K562 (cell line): ENCODE data around the gene AKNA. TPM values are rescaled to one million over a fixed set of nuclear protein-coding genes. Genes with fewer than 3 reads are reported as not detected.

ENCODE experiments used
- ATAC-seq: fragments of 200-7000 bp; cut with Tn5 transposase; 3 replicates; pipeline ENCODE4 v1.9.1; 2020; ENCODE audit warnings: moderate library complexity
- BruUV-seq: library from RNA; stranded (reverse); fragments of 400-500 nt; replicated peaks from 2 replicates; lab custom pipeline; 2021; lab: Mats Ljungman, UMichigan
- CTCF ChIA-PET: fragments of 300-600 bp; formaldehyde crosslinking; extraction: SDS; loops from one replicate; lab custom pipeline; 2021; ENCODE audit warnings: low intra/inter-chr PET ratio; lab: Yijun Ruan, JAX
- POLR2A ChIA-PET: fragments of 300-600, 350-650 bp; sonication (Branson Sonifier 250); formaldehyde crosslinking; extraction: SDS; loops from one replicate; lab custom pipeline; 2021; ENCODE audit warnings: antibody characterized with exemption, inconsistent platforms; lab: Yijun Ruan, JAX
- DNase-seq, 4 experiments: peaks; one replicate each; pipeline versions ENCODE4 v3.0.0 to v3.0.0-alpha.2; 2011 to 2018; ENCODE audit warnings: low spot score in 3 of 4, mixed read lengths in 3 of 4; ENCODE audit errors: extremely low read depth in 1 of 4
- FAIRE-seq: peaks from 2 replicates; lab custom pipeline; 2011; peaks lifted over from hg19 to GRCh38; lab: Jason Lieb, UNC
- H2AFZ ChIP-seq: 2 replicates; pipeline ENCODE4 v1.6.0; 2011; ENCODE audit warnings: low read depth, low read length, control low read depth, inconsistent platforms
- H3K27ac ChIP-seq: fragments of 200-600 bp; 3 replicates; pipeline ENCODE4 v1.8.0; 2011; ENCODE audit warnings: low read depth, mild to moderate bottlenecking, control low read depth, inconsistent platforms, low read length, moderate library complexity, mixed read lengths; ENCODE audit errors: extremely low read depth
- H3K27me3 ChIP-seq, 2 experiments: fragments of 300-600 bp in 1 of 2; 2 replicates in 1 of 2; 3 replicates in 1 of 2; pipeline versions ENCODE4 v1.6.0 to v1.8.0; 2011; ENCODE audit warnings: inconsistent platforms in 2 of 2, low read length in 2 of 2, mild to moderate bottlenecking in 1 of 2, mixed read lengths in 1 of 2, moderate library complexity in 1 of 2; ENCODE audit not compliant: control insufficient read depth in 2 of 2, insufficient read depth in 2 of 2
- H3K36me3 ChIP-seq: fragments of 300-600 bp; 3 replicates; pipeline ENCODE4 v1.8.0; 2011; ENCODE audit warnings: mild to moderate bottlenecking, low read length, inconsistent platforms; ENCODE audit not compliant: control insufficient read depth, insufficient read depth
- H3K4me1 ChIP-seq, 2 experiments: fragments of 200-600 bp in 1 of 2; replicated peaks in 1 of 2; 2 replicates in 1 of 2; 3 replicates in 1 of 2; pipeline versions ENCODE4 v1.5.1 to v1.8.0; 2011; ENCODE audit warnings: inconsistent platforms in 2 of 2, low read length in 2 of 2, mild to moderate bottlenecking in 1 of 2, mixed read lengths in 1 of 2, moderate library complexity in 1 of 2; ENCODE audit not compliant: control insufficient read depth in 2 of 2, insufficient read depth in 2 of 2
- H3K4me2 ChIP-seq: 2 replicates; pipeline ENCODE4 v1.6.1; 2011; ENCODE audit warnings: low read length, control low read depth, inconsistent platforms, mixed read lengths; ENCODE audit not compliant: insufficient read depth
- H3K4me3 ChIP-seq: fragments of 200-600 bp; sonication (generic), shearing (Covaris generic); 2 replicates; pipeline ENCODE4 v1.5.1; 2016; ENCODE audit warnings: control low read depth, inconsistent platforms
- H3K79me2 ChIP-seq: fragments of 200-600 bp; 3 replicates; pipeline ENCODE4 v1.8.0; 2011; ENCODE audit warnings: low read length, inconsistent platforms; ENCODE audit not compliant: control insufficient read depth, insufficient read depth
- H3K9ac ChIP-seq, 2 experiments: 2 replicates each; pipeline versions ENCODE4 v1.6.0 to v1.6.1; 2011; ENCODE audit warnings: low read depth in 2 of 2, low read length in 2 of 2, control low read depth in 1 of 2, inconsistent platforms in 1 of 2, mild to moderate bottlenecking in 1 of 2, mixed read lengths in 1 of 2; ENCODE audit not compliant: insufficient read depth in 1 of 2
- H3K9me1 ChIP-seq: one replicate; pipeline ENCODE4 v1.6.0; 2011; ENCODE audit warnings: inconsistent platforms, mild to moderate bottlenecking, low read length, moderate library complexity; ENCODE audit not compliant: control insufficient read depth, insufficient read depth
- H3K9me3 ChIP-seq: replicated peaks from 2 replicates; pipeline ENCODE4 v1.5.1; 2011; ENCODE audit warnings: low read depth, low read length, inconsistent platforms; ENCODE audit not compliant: control insufficient read depth, insufficient read depth
- H4K20me1 ChIP-seq: replicated peaks from 2 replicates; pipeline ENCODE4 v1.6.1; 2011; ENCODE audit warnings: low read length, inconsistent platforms, mixed read lengths; ENCODE audit not compliant: control insufficient read depth, insufficient read depth
- CBX2 ChIP-seq: fragments of 200-600 bp; sonication (generic); IDR thresholded peaks from one replicate; pipeline ENCODE4 v1.6.1; 2012; ENCODE audit warnings: mild to moderate bottlenecking, low read length, inconsistent platforms; ENCODE audit not compliant: insufficient read depth, poor library complexity, severe bottlenecking
- ZKSCAN1 ChIP-seq: fragments of 150-350 bp; IDR thresholded peaks from 2 replicates; pipeline ENCODE4 v1.6.1; 2016; ENCODE audit warnings: low read depth, low read length
- WGBS: fragments of 100-300 bp; shearing (Covaris generic); methylation state at CpG from one replicate; pipeline ENCODE4 v1.1.6; 2016; ENCODE audit warnings: low coverage, mixed read lengths; ENCODE audit not compliant: insufficient coverage; ENCODE audit errors: missing lambda C conversion rate; 5-methylcytosine and 5-hydroxymethylcytosine counted together
- in situ Hi-C: fragments of 300-500 bp; cut with MboI; formaldehyde crosslinking; loops from 4 replicates; pipeline ENCODE4 v1.15.0; 2018; ENCODE audit warnings: inconsistent platforms, mixed read lengths
- intact Hi-C: fragments of 100-400 bp; cut with micrococcal nuclease; formaldehyde crosslinking; loops from 2 replicates; pipeline ENCODE4 v1.14.2; 2022
- polyA plus RNA-seq, 8 experiments: library from polyadenylated mRNA; depleted of rRNA in 4 of 8; stranded (reverse) in 5 of 8; unstranded in 3 of 8; fragments of >200 nt; fragmentation: Nextera tagmentation in 2 of 8; fragmentation: Illumina TruSeq in 1 of 8; extraction: Ambion mirVana in 2 of 8; extraction: Trizol in 1 of 8; gene quantifications; 2 replicates each; pipeline versions ENCODE4 v1.2.1 to v1.2.3, GENCODE V29; 2011 to 2014; ENCODE audit warnings: inconsistent platforms in 1 of 8, missing spikeins in 1 of 8
- total RNA-seq, 7 experiments: library from RNA; depleted of rRNA in 6 of 7; stranded (reverse); fragments of >200 nt in 6 of 7; fragmentation: Illumina TruSeq in 2 of 7; extraction: Trizol in 2 of 7; gene quantifications; 2 replicates each; pipeline versions ENCODE4 v1.2.1 to v1.2.3, GENCODE V29; 2011 to 2021; ENCODE audit warnings: low replicate concordance in 1 of 7
- TF ChIP-seq, protein P1 (sequence below): sonication (generic); formaldehyde crosslinking; IDR thresholded peaks from 2 replicates; pipeline ENCODE4 v1.8.0; 2022; ENCODE audit warnings: mild to moderate bottlenecking, missing genetic modification reagents

Gene AKNA
- total and polyA plus RNA-seq, 9 of the 15 experiments (the other 6 are each of a cell fraction or from before 2014, with no cell fraction given) = 0.29 to 20.5 (median 3.9) TPM

GRCh38 chr9:114428466-114428865 lies 40.7 kb upstream of the AKNA start (continued):
- TF ChIP-seq CBX2 = no peak
- TF ChIP-seq ZKSCAN1 = no peak

DNA sequence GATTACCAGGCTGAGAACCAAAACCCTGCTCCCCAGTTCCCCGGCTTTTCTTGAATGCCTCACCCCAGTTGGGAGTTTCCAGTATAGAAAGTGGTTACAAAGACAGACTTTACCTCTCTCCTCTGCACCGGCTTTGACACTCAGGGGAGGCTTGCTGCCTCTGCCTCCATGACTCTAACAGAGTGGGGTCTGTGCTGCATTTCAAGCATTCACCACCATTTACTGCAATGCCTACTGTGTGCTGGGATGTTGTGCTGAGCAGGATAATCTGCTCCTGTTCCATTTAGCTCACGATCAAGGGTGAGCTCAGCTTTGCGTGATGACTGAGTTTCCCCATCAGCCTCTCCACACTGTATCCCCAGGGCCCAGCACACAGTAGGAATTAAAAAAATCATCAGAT lies 39.9 kb upstream of the AKNA start:
- TF ChIP-seq, protein P1, sequence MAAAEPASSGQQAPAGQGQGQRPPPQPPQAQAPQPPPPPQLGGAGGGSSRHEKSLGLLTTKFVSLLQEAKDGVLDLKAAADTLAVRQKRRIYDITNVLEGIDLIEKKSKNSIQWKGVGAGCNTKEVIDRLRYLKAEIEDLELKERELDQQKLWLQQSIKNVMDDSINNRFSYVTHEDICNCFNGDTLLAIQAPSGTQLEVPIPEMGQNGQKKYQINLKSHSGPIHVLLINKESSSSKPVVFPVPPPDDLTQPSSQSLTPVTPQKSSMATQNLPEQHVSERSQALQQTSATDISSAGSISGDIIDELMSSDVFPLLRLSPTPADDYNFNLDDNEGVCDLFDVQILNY (CRISPR knock-in tag) = no peak
- TF ChIP-seq ZKSCAN1 = 0 out of 2 replicates have a peak, but pooled peaks have one; percentile 70
- TF ChIP-seq, all 486 proteins: peak for 1
- no peak for DNase-seq
- CTCF ChIA-PET = interaction anchor here (0.6 kb wide), 1 partner anchor 594 kb away, joined by 3 read pairs; no protein-coding TSS in a partner anchor
- in situ Hi-C loops = no loop called here
- Histone ChIP-seq H3K36me3 (no peaks in the 10 kb centered on the region), H3K9me1 (peaks cover 4% of the 10 kb centered on the region), H3K27ac (no peak overlapping the region), H3K4me1 (peaks cover 3 to 7% of the 10 kb centered on the region in 2 experiments; a peak in 4 of 5 replicates), H3K9me3 (no peaks in the 10 kb centered on the region), H3K79me2 (no peaks in the 10 kb centered on the region), H3K9ac (no peak overlapping the region), H3K27me3 (no peaks in the 10 kb centered on the region; a peak in 1 of 5 replicates), H3K4me3 (no peak overlapping the region), H4K20me1 (peaks cover 5% of the 10 kb centered on the region; the same call in 1 of the 2 replicates), H3K4me2 (no peak overlapping the region), H2AFZ (no peak overlapping the region)
- intact Hi-C loops = no loop called here
- no peak for ATAC-seq
- WGBS = 68% methylated on average over 4 of the region's 4 CpGs
- FAIRE-seq = no peak
- BruUV-seq = no TSS peak
- POLR2A ChIA-PET = interaction anchor here (1.0 to 1.4 kb wide), 2 partner anchors 8 to 13 kb away, joined by 3 to 4 read pairs; no protein-coding TSS in a partner anchor
